ENCODE measurements around the gene OR51G2.

DNA sequence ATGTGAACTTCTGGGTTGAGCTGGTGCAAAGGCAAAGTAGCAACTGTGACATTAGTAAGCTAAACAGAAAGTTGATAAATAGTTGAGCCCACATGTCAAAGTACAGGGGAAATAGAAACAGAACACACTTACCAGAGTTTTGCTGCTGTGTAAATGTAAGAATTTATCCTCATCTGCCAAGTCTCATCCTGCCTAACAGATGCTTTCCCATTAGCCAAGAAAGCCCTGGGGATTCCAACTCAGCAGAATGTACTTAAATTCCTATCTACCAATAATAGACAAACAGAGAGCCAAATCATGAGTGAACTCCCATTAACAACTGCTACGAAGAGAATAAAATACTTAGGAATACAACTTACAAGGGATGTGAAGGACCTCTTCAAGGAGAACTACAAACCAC lies 43.7 kb upstream of the OR51G2 start:
- TF ChIP-seq SIN3A (IDR thresholded peaks at IDR 0.05; ENCODE audit: low read depth) (no peak), CBX3 (IDR thresholded peaks at IDR 0.05; ENCODE audit: low read depth) (no peak)
